ENCODE measurements around the gene DCDC2B.

- no peak for TF ChIP-seq PATZ1 (CRISPR knock-in tag; IDR thresholded peaks at IDR 0.05; ENCODE audit: borderline replicate concordance)
- no peak for TF ChIP-seq BACH2 (CRISPR knock-in tag; IDR thresholded peaks at IDR 0.05; ENCODE audit: borderline replicate concordance)
- no peak for TF ChIP-seq ESRRG (CRISPR knock-in tag; IDR thresholded peaks at IDR 0.05)
- no peak for TF ChIP-seq CREB5 (CRISPR knock-in tag; IDR thresholded peaks at IDR 0.05; ENCODE audit: low read depth)
- TF ChIP-seq ZNF70 (CRISPR knock-in tag; IDR thresholded peaks at IDR 0.05): no peak
Measured at GRCh38 chr1:32239790-32240139, 30.9 kb downstream of the DCDC2B start.
